GM19397 (cell line): ENCODE results near the gene PLEKHG4.
A peak's percentile ranks its signal among the peaks of the same experiment; 100 is the strongest.

Experiments
- ATAC-seq: cut with Tn5 transposase; IDR thresholded peaks from one replicate; pipeline ENCODE4 v1.9.1; 2021; ENCODE audit warnings: mild to moderate bottlenecking, moderate library complexity; ENCODE audit not compliant: unreplicated experiment

PLEKHG4 gene

DNA sequence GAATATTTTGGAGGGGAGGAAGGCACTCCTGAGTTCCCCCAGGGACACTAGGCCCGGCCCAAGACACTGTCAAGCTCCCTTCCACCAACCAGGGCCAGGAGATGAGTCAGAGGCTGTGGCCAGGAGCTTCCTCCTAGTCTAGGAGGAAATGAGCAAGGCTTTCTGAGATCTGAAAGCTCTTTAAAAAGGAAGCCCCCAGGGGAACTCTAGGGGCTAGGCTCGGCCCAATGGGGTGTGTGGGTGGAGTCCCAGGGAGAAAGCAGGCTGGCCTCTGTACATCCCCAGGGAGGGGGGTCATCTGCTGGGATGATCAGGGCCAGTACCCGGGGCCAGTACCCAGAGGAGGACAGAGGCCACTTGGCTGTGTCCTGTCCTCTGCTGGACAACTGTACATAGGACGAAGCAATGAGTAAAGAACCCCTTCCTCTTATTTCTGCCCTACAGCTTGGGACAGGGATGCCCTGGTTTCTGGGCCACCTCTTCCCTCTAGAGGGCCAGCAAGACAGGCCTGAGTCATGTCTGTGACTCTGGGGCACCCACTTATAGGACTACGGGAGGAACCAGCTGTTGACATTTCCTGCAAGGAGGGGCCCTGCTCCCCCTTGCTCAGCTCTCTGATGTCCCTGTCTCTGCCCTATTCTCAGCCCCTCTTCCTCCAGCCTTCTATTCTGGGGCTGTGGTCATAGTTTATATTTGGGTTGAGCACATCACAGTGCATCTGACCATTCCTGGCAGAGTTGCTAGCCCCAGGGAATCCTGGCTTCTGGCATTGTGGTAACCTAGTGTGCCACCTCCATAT, 34.7 kb upstream of the PLEKHG4 start:
- peak; percentile 45 for ATAC-seq

DNA sequence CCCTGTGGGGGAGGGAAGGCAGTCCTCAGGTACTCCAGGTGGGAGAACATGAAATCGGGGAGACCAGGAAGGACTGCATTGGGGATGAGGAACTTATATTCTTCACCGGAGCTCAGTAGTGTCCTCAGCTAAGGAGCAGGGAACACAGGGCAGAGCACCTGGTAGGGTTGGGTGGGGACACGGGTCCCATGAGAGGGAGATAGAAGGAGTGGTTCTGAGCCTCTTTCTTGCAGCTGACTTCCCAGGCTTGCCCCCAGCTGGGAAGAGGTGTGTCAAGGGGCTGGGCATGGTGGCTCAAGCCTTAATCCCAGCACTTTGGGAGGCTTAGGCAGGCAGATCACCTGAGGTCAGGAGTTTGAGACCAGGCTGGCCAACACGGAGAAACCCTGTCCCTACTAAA, 34.1 kb upstream of the PLEKHG4 start:
- ATAC-seq = no peak

DNA sequence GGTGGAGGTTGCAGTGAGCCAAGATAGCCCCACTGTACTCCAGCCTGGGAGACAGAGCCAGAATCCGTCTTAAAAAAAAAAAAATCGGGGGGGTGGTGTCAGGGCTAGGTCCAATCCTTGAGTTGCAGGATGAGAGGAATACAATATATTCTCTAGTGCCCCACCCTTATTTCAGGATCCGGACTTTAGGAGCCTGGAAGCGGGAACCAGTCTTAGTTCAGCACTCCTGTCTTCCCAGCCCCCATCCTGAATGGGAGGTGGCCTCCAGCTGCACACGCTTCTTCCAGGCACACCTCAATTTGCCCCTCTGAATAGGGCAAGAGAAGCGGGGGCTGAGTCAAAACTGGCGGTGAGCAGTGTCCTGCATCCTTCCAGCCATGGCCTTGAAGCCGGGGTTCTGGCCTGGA, 33.7 kb upstream of the PLEKHG4 start:
- no peak for ATAC-seq

DNA sequence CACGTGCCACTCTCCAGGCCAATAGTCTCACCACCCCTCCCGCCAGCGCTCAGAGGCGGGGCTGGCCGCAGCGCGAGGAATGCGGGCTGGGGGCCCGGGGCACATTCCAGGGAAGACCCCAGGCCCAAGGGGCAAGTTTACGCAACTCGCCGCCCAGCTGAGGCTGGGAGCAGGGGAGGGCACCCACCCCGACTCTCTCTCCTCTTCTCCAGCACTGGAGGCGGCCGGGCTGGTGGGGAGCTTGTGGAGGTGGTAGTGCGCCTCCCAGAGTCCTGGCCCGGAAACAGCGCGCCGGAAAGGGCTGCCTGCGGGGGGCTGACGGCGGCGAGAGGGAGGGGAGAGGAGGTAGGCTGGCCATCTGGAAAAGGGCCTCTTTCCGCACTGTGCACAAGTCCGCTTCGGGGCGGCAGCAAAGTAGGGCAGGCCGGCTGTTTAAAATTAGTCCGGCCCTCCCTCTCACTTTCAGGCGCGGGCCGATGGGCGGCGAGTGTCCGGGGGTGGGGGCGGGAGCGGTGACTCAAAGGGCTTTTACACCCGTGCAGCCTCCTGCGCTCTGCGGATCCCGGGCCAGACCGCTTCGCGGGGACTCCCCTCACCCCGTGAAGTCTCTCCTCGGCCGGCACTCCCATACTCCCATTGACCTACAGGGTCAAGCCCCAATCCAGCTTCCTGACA, 33.1 kb upstream of the PLEKHG4 start:
- ATAC-seq = peak; percentile 25

DNA sequence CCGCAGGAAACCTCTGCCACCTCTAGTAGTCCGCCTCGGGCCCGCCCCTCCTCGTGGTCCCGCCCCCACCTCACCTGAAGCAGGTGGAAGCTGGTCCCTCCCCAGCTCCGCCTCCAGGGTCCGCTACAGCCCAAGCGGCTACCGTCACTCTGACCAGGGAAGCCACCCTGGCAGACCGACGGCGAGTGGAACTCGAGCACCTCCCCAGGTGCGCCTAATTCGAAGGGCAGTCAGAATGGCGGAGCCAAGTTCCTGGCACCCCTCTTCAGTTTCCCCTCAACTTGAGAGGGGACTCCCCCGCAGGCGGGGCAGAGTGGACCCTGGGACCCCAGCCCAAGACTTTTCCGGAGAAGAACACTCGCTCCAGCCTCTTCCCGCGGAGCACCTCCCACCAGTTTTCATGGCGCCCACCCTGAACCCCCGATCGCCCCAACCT, 32.6 kb upstream of the PLEKHG4 start:
- ATAC-seq = peak; percentile 1

DNA sequence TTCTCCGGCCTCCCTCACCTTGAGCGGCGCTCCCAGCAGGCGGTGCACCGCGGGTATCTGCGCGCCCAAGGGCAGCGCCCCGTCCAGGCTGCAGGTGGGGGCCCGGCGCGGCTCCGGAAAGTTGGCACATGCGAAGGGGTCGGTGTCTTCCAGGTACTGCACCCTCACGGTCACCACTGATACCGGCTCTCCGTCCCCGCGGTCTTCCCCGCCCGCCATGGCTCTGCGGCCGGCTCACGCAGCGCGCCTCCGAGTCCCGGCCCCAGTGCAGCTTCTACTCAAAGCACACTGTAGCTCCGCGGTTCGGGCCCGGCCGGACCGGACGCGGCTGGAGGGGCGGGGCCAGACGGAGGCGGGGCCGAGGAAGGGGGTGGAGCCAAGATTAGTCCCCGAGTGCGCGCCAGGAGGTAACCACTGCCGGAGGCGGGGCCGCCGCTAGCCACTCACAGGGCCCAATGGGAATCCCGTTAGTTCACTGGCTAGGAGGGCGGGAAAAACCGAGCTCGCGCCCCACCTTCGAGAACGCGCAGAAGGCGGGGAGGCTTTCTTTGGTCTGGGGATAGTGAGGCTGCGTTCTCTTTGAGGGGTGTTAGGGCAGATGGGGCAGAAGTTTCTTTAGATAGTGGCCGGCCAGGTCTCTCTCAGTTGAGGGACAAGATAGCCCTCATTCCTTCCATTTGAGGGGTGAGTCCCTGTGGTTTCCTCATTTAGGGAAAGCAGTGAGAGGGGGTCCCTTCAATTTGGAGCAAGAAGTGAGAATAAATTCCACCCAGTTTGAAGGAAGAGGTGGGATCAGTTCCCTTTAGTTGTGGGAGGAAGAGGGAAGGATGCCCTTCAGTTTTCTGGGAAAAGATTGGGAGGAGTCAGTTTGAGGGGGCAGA, 31.9 kb upstream of the PLEKHG4 start, which contains the start of gene FHOD1:
Gene FHOD1, minus strand, starts transcription at position 290 of the 881 bp plus-strand sequence. Its CDS starts 71 bp downstream, at position 219.
- peak; percentile 45 for ATAC-seq

DNA sequence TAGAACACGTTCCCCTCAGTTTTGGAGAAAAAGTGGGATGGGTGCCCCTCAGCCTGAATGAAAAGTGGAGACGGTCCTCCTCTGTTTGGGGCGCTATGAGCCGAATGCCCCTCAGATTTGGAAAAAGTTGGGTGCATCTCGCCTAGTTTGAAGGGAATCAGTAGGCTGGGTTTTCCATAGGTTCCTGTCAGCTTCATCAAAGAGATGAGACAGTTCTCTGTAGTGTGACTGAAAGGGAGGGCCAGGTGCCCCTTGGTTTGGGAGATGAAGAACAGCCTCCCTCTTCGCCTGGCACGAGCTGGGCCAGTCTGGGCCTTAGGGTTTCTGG, 31.3 kb upstream of the PLEKHG4 start:
- ATAC-seq = no peak

DNA sequence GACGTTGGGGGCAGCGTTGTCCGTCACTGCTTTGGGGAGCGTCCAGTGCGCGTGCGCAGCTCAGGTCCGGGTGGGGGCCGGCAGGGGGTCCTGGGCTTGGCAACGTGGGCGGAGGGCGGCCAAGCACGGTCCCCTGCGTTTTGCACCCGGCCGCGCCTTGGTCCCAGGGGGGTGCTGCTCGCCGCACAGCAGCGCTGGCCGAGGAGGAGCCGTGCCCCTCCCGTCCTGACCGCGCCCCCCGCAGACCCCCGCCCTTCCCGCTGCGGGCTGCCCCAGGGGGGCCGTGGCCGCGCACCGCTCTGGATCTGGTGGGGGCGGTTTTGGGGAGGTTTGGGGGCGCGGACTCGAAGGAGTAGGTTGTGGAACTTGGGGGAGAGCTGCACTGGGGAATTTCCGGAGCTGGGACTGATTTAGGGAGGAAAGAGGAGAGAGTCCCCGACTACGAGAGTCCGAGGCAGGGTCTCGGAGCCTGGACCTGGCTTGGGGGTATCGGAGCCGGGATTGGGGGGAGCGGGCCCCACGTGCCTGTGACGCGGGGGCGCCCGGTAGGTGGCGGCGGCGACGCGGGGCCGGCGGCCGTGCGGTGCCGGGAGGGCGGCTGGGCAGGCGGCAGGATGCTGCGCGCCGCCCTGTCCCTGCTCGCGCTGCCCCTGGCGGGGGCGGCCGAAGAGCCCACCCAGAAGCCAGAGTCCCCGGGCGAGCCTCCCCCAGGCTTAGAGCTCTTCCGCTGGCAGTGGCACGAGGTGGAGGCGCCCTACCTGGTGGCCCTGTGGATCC, 30.7 kb upstream of the PLEKHG4 start, which contains the start of gene SLC9A5:
Gene SLC9A5, plus strand, starts transcription at position 579 of the 777 bp plus-strand sequence. Its CDS starts 36 bp downstream, at position 615.
- ATAC-seq = no peak

DNA sequence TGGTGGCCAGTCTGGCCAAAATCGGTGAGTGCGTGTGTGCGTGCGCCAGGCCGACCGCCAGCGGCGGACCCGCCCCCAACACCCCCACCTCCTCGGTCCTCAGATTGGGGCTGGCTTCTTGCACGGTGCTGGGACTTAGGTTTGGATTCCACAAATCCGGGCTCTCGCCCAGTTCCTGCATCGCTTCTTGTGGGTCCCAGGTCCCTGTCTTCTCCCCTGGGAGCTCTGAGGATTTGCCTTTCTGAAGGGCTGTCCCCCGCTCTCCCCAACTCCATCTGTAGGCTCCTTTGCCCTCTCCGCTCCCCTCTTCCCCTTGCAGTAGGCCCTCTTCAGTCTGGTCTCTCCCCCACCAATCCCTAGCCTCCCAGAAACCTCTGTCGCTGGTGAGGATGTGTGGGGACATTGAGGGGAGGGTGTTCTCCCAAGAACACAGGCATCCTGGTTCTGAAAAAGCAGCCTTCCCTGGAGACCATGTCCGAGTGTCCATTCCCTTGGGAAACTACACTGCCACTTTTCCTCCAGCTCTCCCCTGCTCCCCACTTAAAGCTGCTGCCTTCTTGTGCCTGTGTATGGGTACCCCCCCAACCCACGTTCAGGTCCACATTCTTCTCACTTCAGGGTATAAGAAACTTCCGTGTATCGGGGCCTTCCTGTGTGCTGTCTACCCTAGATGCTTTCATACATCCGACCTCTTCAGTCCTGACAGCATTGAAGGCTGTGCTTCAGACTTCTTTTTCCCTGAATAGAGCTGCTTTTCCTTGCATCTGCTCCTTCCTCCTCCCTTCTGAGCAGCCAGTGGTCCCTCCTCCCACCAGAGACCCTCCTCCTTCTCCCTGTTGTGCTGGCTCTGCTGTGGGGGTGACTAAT, 29.9 kb upstream of the PLEKHG4 start:
- no peak for ATAC-seq

DNA sequence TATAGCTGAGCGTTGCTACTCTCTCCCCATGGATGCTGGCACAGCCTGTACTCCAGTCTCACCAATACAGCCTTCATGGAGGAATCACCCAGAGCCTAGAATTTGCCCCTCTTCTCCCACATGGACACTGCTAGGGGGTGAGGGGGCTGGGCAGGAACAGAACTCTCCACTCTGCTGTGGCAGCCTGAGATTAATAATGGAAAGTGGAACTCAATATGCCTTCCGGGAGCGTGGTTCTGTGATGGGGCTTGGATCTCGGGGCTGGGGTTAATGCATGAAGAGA, 29.3 kb upstream of the PLEKHG4 start:
- ATAC-seq = no peak

DNA sequence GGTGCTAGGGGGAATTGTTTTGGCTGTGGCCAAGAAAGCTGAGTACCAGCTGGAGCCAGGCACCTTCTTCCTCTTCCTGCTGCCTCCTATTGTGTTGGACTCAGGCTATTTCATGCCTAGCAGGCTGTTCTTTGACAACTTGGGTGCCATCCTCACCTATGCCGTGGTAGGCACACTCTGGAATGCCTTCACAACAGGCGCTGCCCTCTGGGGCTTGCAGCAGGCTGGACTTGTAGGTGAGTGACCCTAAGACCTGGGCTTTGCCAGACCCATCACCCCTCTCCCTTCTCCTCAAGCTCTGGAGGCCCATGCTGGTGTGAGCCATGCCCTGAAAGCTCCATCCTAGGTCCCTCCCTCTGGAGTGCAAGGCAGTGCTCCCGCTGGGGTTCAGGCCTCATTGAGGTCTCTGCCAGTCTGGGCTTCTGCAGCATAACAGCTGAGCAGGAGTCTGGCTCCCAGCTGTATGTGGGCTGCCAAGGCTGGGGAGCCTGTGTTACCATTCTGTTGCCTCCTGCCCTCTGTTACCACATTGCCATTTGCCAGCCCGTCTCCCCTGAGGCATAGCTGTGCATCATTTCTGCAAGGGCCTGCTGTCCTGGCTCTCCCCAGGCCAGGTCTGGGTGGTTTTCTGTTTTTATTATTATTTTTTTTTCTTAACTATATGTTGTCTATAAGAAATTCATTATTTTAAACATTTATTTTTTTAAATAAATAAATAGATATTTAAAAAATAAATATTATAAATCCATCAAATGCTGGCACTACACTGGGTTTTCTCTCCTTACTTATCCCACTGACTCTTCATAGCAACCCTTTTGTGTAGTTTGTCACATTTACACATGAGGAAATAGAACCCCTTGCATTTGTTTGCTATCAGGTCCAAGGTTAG, 26.5 kb upstream of the PLEKHG4 start:
- no peak for ATAC-seq

DNA sequence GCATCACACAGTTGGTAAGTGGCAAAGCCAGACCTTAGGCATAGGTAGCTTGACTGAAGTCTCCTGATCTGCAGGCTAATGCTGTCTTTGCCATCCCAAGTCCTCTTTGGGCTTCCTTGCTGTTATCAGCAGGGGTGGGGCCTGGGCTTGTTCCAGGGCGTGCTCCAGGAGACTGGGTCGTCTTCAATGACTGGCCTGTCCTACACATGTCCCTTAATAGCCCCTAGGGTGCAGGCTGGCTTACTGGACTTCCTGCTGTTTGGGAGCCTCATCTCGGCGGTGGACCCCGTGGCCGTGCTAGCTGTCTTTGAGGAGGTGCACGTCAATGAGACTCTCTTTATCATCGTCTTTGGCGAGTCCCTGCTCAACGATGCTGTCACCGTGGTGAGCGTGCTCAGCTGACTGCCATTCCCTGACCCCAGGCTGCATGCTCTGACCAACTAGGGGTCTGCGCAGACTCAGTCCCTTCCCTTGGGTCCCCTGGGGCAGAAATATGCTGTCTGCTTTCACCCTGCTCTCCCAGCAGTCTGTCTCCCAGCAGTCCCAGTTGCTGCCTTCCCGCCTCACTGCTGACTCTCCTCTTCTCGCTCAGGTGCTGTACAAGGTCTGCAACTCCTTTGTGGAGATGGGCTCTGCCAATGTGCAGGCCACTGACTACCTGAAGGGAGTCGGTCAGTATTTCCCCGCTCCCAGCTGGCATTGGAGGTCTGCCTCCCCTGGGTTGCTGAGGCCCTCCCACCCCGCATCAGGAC, 24.4 kb upstream of the PLEKHG4 start:
- ATAC-seq = no peak

DNA sequence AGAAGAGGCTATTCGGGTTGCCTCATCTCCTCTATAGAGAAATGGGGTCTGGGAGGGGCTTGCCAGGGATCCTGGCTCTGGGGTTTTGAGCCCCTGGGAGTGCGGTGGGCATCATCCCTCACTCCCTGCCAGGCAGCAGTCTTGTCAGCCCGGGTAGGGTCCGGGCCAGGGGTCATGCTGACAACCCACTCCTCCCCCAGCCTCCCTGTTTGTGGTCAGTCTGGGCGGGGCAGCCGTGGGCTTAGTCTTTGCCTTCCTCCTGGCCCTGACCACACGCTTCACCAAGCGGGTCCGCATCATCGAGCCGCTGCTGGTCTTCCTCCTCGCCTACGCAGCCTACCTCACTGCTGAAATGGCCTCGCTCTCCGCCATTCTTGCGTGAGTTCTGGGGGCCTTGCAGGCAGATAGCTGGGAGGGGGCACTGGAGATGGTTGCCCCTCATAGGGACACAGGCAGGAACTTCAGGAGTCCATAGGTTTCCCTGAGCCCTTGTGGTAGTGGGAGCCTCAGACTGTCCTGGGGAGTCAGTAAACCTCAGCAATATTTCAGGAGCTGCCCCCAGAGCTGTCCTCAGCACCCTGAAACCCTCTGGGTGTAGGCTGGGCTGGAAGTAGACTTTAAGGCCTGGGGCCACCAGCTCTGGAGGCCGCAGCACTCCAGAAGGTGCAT, 23.6 kb upstream of the PLEKHG4 start:
- no peak for ATAC-seq

DNA sequence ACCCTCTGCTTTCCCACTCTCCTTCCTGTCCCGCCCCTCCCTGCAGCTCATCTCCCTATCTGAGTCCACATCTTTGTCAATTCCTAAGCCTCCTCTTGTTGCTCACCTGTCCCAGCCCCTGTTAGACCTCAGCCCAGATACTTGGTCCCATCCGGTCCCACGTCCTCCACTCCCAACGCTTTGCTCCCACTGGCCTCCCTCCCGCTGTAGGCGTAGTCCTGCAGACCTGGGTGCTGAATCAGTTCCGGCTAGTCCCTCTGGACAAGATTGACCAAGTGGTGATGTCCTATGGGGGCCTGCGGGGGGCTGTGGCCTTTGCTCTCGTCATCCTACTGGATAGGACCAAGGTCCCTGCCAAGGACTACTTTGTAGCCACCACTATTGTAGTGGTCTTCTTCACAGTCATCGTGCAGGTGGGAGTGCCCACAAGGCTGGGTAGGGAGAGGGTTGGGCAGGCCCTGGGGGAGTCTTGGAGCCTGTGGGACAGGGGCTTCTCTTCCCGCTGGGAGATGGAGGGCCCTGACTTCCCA, 22.6 kb upstream of the PLEKHG4 start:
- ATAC-seq = no peak

DNA sequence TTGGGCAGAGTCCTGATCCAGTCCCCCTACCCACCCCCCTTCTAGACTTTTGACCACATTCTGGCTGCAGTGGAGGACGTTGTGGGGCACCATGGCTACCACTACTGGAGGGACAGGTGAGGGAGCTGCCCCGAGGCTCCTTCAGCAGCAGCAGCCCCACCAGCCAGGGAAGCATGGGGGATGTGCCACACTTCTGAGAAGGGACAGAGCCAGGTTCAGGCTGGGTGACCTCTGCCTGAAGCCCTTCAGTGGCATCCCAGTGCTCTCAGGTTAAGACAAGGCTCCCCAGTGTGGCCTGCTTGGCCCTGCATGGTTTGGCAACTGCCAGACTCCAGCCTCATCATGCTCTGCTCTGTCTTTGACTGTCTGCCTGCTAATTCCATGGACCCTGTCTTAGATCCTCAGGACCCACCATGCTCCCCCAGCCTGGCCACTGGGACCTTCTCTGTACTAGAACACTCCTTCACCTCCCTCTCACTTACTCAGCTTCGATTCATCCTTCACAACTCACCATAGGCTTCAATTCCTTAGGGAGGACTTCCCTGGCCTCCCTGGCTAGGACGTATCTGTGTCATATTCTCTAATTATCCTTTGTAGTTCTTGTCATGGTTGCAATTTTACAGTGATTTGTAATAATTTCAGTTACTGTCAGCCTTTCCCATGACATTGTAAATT, 21.7 kb upstream of the PLEKHG4 start:
- no peak for ATAC-seq

DNA sequence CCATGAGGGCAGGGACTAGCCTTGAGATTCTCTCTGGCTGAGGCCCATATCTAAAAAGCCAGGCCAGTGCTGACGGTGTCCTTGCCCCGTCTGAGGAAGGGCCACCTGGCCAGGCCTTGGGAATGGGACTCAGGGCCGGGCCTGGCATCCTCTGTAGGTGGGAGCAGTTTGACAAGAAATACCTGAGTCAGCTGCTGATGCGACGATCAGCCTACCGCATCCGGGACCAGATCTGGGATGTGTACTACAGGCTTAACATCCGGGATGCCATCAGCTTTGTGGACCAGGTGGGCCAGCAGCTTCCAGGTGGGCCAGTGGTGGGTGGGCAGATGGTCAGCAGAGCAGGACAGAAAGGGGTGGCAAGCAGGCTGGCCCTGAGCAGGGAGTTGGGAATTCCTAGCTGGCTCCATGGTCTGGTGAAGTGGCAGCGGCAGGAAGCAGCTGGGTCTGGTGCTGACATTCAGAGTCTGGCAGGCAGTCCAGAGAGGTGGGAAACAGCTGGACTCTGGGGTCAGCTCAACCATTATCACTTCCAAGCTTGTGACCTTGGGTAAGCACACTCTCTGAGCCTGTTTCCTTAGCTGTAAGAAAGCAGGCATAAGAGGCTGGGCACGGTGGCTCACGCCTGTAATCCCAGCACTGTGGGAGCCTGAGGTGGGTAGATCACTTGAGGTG, 21.0 kb upstream of the PLEKHG4 start:
- ATAC-seq = no peak
